Stimulated activated CD4-positive, alpha-beta T cell treated with anti-CD3 and anti-CD28 coated beads, Interleukin-1b, Interleukin-23, amount 100 ng/mL, for 1 hour (primary cell): ENCODE measurements around the gene TSHR.
"Not testable (repeated sequence)": the region's sequence is repeated elsewhere in the genome, so short reads cannot be mapped to it uniquely, and the experiment has no call there.

Experiments
- DNase-seq, 2 donors: peaks; one replicate each; pipeline ENCODE4 v3.0.0-alpha.2; 2020; ENCODE audit warnings: low read depth in 2 of 2

The TSHR gene

DNA sequence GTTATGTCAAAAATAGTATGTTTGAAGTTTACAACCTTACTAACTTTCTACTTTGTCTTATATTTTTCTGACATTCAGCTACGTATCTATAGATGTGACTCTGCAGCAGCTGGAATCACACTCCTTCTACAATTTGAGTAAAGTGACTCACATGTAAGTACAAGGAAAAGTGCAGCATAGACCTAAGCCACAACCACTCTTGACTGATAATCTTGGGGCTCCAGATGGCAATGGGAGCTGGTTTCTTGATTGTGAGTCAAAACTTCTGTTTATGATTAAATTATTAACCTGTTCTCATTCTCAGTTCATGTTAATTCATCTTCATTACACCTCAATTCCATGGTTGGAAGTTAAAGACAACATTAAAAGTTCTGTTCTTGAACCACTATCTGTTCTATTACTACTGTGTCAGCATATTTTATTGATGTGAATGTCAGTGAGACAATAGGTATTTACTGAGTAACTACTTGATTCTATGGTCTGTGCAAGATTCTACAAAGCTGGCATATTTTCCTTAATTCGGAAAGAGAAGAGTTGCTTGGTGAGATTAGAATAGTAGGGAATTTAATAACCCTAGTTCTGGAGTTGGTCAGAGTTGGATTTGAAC, 112.9 kb downstream of the TSHR start:
- no peak for DNase-seq

DNA sequence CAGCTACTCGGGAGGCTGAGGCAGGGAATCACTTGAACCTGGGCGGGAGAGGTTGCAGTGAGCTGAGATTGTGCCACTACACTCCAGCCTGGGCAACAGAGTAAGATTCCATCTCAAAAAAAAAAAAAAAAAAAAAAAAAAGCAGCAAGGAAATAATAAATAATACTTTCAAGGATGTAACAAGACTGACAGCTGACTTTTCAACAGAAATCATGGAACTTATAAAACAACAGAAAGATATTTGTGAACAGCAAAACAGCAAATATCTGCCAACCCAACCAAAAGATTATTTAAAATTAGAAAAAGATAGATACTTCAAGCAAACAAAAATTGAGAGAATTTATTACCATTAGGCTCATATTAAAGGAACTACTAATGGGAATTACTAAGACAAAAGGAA, 115.1 kb downstream of the TSHR start:
- no peak for DNase-seq

DNA sequence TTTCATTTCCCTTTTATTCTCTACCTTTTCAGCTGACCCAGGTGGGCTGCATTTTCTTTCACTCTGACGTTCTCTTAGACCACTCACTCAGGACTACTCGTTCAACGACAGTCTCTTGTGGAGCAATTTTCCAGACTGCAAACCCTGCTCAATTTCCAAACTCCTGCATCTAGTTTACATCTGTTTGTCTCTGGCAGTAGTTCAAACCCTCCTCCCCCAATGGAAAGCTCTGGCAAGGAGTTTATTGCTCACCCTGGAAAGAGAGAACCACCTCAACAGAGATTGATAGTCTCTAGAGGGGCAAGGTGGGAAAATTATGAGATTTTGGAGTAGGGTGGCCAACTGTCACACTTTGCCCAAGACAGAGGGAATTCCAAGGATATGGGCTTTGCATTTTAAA, 130.2 kb downstream of the TSHR start:
- DNase-seq, result no peak

DNA sequence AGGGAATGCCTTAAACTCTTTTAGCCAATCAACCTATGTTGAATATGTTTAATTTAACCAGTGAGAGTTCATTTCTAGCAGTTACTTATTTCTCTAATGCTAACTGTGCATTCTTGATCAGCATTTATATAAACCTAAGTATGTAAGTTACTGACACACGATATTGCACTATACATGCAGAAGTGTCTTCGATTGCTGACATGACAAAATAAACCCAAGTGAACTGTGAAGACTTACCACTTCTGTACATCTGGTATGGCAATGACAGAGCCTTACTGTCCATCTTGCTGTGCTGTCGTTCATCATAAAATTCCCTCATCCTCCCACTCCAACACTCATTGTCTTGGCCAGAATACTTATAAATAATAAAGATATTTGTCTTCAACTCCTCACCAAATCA, 131.8 kb downstream of the TSHR start:
- DNase-seq, result no peak

DNA sequence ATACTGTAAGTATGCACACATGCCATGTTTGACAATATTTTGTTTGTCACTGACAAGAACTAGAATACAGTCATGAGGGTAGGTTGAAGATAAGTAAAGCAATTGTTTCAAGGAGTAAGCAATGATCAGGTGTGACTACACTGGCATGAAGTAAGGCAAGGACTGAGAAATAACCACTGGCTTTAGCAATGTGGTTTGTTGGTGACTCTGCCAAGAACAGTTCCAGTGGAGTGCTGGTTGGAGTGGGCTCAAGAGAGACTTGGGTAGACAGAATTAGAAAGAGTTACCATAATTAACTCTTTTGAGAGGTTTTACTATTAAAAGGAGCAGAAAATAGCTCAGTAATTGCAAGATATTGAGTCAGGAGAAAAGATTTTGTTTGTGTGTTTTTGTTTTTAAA, 135.7 kb downstream of the TSHR start:
- no peak for DNase-seq

DNA sequence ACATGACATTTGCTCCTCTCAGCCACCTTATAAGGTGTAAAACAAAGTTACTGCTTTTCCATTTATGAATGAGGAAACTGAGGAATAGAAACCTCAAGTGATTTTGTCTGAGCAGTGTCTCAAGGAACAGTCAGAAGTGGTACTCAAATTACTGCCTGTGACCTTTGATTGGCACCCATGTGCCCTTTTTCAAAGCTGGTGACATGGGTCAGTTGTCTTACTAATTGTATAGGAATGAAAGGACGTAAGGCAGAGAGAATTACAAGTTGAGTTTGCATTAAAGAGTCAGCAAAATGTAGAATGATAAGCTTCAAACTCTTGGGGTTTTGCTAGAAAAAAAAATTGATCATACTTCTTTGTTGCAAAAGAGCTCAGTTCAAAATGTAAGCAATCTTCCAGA, 136.2 kb downstream of the TSHR start:
- no peak for DNase-seq

DNA sequence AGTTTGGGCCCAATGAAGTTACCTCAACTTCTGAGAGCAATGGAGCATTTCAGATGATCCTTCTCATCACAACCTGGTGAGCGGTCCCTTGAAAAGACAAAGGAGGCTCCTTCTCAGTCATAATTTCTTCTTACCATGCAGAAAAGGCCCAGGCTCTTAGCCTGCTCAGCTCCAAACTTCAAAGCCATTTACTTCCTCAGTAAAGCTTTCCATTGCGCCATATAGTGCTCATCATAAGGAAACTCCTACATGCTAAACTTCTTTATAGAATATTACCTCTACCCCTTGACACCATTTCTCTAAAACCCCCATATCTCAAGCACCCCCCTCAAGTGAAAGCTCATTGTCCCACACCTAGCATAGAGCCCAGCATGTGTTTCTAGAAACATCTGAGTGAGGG, 138.2 kb downstream of the TSHR start:
- DNase-seq, result no peak

DNA sequence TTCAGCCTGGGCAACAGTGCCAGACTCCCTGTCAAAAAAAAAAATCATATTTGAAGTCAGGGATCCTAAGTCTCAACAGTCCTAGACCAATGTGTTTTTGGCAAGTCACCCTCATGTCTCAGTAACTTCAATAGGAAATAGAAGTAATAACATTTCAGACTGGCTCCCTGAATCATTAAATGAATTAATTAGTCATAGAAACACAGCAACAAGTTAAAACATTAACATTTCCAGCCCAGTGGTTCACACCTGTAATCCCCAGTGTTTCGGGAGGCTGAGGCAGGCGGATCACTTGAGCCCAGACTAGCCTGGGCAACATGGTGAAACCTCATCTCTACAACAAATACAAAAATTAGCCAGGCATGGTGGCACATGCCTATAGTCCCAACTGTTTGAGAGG, 140.1 kb downstream of the TSHR start:
- no peak for DNase-seq

DNA sequence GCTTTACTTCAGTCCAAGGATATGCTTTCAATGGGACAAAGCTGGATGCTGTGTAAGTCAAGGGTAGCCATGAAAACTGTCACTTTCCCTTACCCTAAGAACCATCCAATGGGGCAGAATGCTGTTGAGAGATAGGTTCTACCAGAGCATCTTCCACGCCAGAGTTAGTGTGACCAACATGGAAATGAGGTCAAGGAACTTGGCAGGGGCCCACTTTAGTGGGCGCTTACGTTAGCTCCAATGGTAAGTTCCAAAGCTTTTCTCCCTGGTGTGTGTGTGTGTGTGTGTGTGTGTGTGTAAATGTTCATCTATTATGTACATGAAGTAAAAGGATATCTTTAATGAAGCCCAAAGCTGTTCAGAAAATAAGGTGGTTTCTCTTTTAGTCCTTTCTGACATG, 141.2 kb downstream of the TSHR start:
- DNase-seq, result no peak

DNA sequence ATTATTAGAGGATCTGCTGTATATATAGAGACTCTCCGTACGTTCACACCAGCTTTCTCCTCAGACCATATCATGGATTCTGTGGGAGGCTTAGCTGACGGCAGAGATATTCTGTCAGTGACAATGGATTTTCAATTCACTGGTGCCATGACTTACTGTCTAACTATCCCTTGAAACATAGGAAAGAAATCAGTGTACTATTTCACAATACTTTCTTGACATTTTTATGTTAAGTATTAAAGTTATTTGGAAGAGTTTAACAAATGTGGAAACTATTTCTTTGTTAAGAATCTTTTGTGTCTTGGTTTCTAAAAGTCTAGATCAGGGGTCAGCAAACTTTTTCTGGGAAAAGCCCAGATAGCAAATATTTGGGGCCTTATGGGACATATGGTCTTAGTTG, 146.8 kb downstream of the TSHR start:
- DNase-seq, result no peak

DNA sequence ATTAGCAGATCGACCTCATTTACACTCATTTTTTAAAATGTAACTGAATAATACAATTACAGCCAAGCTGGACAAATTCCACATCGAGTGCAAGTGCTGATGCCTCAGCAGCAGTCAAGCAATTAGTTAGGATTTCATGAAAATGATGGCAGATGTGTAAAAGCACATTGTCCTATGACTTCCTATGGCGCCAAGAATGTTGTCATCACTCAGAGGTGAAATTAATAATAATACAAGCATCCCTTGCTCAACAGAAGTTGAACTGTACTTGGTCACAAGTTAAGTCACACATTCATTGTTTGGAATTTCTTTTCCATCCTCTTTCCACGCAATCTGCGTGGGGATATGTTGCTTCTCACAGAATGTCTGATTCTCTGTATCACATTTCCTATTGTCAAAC, 148.0 kb downstream of the TSHR start:
- no peak for DNase-seq

DNA sequence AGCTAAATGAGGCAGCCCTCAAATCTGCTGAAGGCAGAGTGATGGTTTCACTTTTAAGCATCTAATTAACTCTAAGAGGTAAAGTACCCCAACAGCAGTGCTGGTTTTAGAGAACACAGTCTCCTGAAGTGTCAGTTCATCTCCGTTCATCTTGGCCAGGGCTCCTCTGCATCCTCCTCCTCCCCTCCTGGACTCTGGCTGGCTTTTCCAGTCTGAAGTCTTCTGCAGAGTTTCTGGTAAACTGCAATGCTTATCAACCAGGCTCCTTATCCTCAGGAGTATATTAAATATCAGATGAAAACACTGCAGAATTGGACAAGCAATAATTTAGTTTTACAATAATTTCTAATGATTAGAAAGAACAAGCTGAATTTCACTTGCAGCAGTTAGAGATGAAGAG, 150.0 kb downstream of the TSHR start:
- DNase-seq, result no peak

DNA sequence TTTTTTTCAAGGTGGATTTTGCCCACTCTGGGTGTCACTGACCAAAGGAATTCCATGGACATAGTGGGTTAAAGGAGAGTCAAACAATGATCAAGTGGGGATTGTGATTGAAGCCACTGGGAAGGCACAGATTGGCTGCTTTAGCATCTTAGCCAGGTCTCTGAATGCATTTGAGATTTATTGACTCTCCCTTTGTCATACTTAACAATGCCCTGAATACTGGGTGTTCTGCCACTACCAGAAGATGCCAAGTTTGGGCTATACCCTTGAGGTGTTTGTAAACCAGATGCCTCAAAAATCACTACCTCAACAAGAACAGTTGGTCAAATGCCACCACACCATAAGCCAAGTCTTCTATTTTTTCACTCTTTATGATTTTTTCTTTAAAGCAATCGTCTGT, 150.5 kb downstream of the TSHR start:
- no peak for DNase-seq

DNA sequence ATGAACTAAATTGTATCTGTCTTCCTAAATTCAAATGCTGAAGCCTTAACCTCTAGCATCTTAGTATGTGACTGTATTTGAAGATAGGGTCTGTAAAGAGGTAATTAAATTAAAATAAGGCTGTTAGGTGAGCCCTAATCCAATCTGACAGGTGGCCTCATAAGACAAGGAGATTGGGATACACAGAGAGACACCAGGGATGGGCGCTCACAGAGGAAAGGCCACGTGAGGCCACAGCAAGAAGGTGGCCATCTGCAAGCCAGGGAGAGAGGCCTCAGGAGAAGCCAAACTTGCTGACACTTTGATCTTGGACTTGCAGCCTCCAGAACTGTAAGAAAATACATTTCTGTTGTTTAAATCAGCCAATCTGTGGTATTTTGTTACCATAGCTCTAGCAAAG, 154.8 kb downstream of the TSHR start:
- DNase-seq, result no peak

DNA sequence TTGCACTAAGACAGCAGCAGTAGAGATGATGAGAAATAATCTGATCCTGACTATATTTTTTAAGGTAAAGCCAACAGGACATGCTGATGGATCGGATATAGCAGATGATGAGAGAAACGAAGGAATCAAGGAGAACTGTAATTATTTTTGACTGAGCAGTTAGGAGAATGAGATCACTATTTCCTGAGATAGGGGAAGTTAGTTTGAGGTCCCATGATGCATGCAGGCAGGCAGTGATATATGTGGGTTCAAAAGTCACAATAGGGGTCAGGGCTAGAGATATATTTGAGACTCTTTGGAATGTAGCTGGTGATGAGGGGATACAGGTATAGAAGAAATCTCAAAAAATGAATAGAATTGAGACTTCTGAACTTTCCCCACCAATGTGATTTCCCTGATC, 157.8 kb downstream of the TSHR start:
- DNase-seq, result no peak

DNA sequence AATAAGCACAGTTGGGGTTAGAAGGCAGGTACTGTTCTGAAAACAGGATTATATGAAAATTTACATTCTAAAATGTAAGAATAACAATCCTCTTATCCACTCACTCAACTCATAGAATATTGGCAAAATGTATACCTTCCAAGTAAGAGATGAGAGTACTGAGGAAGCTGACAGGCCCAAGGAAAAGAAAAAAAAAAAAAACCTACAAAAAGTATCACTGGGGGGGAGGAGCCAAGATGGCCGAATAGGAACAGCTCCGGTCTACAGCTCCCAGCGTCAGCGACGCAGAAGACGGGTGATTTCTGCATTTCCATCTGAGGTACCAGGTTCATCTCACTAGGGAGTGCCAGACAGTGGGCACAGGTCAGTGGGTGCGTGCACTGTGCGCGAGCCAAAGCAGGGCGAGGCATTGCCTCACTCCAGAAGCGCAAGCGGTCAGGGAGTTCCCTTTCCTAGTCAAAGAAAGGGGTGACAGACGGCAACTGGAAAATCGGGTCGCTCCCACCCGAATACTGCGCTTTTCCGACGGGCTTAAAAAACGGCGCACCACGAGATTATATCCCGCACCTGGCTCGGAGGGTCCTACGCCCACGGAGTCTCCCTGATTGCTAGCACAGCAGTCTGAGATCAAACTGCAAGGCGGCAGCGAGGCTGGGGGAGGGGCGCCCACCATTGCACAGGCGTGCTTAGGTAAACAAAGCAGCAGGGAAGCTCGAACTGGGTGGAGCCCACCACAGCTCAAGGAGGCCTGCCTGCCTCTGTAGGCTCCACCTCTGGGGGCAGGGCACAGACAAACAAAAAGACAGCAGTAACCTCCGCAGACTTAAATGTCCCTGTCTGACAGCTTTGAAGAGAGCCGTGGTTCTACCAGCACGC, 158.8 kb downstream of the TSHR start:
- DNase-seq, result not testable (repeated sequence)

DNA sequence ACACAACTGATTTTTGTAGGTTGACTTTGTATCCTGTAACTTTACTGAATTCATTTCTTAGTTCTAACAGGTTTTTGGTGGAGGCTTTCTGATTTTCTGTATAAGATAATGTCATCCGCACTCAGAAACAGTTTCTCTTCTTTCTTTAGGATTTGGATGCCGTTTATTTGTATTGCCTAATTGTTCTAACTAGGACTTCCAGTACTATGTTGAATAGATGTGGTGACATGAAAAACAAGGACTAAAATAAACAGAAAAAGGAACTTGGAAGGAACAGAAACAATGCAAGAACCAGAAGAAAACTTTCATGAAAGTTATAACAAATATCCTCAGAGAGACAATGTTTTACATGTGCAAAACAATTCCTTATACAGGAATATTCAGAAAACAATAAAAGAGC, 165.1 kb downstream of the TSHR start:
- no peak for DNase-seq

DNA sequence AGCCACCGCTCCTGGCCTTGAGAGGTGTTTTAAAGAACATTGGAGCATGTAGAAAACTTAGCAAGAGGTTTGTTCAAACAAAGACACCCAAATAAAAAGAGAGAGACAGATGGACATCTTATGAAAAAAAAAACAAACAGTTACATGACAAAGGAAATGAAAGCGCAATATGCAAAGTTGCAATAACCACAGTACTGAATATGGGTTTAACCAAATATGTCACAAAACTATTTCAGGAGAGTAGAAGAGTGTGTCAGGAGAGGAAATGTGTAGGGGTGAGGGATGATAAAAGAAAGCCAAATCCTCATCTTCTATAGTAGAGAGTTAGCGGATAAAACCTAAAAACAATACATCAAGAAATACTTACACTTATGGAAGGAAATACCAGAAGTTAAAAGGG, 166.9 kb downstream of the TSHR start:
- DNase-seq, result no peak

DNA sequence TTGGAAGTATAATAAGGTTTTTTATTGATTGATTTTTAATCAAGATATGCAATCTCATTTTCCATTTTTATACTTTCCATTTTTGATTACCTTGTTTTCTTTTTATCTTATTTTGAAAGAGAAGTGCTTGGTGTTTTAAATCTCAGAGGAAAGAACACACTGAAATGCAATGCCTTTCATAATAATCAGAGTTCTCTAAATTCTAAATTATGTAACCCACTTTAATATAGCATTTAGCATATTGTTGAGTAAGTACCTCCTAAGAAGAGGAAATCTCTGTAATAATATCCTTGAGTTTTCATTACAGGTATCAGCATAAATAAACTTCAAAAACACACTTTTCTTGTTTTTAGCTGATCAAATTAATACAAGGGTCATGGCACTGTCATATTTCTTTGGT, 168.4 kb downstream of the TSHR start:
- DNase-seq, result no peak

DNA sequence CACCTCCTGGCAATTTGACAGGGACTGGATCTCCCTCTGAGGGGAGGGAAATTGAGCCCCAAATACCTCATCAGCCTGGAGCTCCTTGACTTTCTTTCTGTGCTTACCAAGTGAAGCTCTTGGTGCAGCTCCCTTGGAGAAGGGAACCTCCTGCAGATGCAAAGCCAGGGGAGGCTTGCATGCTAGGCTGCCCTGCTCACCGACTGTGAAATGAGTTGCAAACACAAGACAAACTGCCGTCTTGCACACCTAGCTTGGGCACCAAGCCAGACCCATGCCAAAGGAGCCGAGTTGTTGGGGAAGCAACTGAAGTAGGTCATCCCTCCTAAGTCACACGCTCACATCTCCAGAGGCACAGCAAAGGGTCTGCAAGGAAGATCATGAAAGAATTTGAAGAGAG, 170.1 kb downstream of the TSHR start:
- DNase-seq, result no peak

DNA sequence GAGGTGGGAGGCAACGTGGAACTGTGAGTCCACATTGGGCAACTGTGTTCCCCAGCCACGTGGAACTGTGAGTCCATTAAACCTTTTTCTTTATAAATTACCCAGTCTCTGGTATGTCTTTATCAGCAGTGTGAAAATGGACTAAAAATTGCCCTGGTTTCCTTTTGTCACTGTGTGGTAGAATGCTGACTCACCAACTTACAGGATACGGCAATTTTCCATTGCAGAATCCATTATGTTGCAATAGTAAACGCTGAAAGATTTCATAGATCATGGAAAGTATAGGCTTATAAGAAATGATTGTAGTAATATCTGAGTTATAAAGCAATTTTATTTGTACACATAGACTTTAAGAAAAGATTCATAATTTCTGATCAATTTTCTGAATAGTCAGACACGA, 172.4 kb downstream of the TSHR start:
- no peak for DNase-seq

DNA sequence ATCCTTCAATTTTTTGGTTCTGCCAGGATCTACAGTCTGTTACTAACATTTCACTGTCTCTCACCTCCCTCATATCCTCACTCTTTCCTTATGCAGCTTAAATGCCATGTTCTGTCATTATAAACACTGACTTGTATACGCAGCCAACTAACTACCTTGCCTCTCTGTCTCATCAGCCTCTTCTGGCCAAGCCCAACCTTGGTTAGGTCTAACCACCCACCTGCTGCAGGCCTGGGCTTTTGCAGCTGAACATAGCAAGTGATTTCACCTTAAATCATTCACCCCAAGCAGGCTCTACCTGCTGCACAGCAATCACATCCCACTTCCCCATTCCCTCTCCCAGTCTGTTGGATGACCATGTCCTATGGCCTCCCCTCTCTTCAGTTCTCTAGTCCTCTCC, 173.8 kb downstream of the TSHR start:
- no peak for DNase-seq

DNA sequence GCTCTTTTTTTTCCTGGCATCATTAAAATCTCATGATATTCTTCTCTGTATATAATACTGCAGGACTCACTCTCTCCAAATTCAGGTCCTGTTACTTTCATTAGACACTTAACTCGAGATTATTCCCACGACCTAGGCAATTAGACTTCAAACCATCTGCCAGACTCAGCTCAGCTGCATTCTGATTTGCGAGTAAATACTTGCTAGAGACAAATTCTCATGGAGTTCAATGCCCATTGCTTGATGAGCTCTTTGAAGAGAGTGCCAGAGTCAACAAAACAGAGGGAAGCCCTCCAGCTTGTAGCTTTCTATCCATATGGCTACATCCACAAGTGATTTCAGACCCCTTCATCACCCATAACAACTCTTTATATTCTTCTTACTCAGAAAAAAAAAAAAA, 177.0 kb downstream of the TSHR start:
- DNase-seq, result no peak

DNA sequence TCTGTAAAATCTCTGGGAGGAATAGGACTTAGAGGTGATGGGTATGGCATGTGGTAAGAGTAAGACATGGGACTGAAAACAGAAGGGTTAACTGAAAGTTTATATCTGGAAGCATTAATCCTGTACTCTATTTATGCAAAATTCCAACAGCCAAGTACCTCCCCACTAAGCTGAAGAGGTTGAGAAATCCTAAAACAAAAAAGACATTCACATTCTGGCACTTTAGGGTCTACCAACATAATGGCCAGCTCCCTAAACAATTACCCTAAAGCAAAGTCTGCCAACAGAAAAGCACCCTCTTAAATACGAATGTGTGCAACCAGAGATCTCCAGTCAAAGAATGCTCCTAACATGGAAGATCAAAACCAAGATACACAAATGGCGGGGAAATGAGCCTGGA, 178.0 kb downstream of the TSHR start:
- no peak for DNase-seq
